GM12874 (cell line): ENCODE data around the gene ARHGAP15.

Experiments
- TF ChIP-seq, protein P1 (sequence below): IDR thresholded peaks from 2 replicates; pipeline ENCODE4 v1.5.1; 2011; ENCODE audit warnings: low read depth, mild to moderate bottlenecking, control low read depth, low read length, moderate library complexity; ENCODE audit not compliant: insufficient read depth

The ARHGAP15 gene

DNA sequence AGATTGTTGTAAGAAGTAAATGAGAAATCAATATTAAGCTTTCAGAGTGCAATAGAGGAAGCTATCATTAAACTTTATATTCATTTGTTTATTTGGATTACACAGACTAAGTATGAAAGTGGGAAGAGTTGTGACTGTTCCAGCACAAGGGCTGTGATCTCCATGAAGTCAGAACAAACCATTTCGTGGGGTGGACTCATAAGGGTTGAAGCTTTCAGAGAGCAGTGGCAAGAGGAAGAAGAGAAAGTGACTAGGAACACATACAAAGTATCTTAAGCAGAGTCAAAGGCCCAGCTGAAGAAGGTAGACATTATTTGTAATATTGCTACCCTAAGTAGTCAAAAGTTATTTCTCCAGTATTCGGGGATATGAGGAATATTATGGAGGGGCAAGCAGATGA, 117.0 kb downstream of the ARHGAP15 start:
- TF ChIP-seq, protein P1, sequence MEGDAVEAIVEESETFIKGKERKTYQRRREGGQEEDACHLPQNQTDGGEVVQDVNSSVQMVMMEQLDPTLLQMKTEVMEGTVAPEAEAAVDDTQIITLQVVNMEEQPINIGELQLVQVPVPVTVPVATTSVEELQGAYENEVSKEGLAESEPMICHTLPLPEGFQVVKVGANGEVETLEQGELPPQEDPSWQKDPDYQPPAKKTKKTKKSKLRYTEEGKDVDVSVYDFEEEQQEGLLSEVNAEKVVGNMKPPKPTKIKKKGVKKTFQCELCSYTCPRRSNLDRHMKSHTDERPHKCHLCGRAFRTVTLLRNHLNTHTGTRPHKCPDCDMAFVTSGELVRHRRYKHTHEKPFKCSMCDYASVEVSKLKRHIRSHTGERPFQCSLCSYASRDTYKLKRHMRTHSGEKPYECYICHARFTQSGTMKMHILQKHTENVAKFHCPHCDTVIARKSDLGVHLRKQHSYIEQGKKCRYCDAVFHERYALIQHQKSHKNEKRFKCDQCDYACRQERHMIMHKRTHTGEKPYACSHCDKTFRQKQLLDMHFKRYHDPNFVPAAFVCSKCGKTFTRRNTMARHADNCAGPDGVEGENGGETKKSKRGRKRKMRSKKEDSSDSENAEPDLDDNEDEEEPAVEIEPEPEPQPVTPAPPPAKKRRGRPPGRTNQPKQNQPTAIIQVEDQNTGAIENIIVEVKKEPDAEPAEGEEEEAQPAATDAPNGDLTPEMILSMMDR, result no peak

DNA sequence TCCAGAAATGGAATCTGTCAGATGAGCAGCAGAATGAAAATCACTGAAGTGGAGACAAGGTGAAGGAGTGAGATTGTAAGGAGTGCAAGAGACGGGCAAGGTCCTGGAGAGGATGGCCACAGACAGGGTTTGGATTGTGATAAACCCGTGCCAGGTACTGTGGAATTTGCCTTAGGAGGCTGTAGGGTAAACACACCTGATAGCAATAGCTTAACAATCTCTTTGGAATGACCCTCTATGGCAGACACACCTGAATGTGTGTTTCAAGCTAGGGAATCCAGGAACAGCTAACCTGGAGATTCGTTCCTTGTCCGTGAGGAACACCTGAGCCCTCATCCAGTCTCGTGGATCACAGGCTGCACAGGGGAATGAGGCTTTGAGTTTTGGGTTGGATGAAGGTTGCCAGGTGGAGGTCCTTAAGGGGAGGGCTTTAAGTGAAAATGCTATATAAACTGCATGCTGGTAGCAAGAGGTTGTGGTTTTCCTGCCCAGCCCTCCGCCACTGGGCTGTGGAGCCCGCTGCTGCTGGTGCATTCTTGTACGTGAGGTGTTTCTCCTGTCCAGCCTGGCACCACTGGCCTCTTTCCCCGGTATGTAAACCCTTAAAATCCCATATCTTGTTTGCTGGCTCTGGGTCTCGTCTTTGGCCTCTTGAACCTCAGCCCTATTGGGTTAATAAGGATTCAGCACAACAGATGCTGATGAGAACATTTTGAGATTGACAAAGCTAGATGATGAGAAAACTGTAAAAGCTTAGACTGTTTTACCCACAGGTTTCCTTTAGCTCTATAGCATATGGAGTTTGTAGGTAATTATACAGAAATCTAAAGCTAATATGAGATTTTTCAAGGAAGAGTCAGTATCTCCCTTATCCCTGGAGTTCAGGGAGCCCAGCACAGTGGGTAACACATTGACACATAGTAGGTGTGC, 117.9 kb downstream of the ARHGAP15 start:
- TF ChIP-seq, protein P1, result no peak

DNA sequence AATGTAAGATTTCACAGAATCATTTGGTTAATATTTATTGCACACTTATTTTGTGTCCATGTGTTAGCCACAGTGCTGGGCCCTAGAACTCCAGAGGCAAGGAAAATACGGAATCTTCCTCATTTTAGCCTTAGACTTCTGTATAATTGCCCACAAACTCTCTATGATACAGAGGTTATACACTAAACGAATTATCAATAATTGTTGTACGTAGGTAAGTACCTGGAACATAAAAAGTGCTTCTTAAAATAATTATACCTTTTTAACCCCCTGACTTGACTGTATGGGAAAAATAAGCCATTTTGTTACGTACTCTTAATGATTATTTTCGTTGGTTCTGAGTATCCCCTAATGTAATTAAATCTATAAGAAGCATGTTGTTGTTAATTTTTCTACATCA, 119.4 kb downstream of the ARHGAP15 start:
- TF ChIP-seq, protein P1, result no peak

DNA sequence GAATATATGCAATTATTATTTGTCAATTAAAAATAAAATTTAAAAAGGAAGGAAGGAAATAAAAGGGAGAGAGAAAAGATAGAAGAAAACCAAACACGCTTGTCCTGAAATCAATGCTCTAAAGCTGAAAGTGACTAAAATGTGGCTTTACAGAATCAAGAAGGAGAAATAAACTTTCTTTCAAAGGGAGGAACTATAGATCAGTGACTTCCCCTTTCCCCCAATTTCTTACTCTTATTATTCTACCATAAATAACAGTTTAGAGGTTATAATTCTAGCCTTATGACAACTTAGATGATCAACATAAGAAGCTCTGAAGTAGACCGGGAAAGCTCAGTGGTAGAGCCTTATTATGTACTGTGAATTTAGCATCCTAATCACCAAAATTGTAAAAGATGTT, 122.5 kb downstream of the ARHGAP15 start:
- TF ChIP-seq, protein P1, result no peak

DNA sequence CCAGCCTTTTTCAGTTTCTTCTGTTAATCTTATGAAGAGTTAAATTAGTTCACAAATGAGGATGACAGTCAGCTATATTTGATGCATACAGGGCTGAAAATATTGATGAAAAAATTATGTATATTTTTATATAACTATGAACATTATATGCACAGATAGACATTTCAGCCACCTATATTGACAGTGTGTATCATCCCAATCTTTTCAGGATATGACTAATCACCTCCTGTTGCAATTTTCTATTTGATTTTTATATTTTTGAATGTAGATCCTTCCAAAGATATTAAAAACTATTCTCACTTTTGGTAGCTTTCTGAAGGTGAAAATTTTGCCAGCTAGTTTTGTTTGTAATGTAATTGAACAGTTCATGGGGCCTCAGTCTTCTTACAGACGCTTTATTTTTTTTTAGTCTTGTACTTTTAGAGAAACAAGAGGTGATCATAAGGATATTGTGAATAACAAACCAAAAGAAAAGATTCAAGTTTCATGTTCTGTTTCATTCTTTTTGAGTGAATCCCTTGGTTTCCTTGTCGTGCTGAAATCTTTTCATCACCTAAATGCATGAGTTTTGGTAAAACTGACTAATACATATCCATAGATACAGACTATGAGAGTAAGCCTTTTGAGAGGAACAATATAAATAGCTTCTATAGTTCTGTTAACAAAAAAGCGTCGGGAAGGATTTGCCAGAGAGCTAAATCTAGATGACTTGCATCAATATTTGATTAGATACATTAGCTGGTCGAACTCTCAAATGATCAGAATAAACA, 123.1 kb downstream of the ARHGAP15 start:
- TF ChIP-seq, protein P1, result no peak

DNA sequence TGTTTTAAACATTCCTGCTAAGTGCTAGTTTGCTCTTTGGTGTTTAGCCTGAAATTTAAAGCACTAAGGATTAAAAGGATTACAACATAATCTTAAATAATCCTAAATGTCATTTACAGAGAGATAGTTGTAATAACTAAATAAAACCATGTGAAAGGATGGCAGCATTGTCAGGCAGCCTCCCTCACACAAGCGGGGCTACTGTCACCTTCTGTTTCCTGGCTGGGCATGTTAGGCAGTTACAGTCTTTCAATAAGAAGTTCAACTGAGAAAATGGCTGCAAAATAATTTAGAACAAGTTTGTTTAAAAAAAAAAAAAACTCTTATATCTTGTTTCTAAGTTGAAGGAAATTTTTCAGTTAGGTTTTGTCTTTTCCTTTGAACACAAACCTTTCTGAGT, 124.9 kb downstream of the ARHGAP15 start:
- TF ChIP-seq, protein P1, result no peak

DNA sequence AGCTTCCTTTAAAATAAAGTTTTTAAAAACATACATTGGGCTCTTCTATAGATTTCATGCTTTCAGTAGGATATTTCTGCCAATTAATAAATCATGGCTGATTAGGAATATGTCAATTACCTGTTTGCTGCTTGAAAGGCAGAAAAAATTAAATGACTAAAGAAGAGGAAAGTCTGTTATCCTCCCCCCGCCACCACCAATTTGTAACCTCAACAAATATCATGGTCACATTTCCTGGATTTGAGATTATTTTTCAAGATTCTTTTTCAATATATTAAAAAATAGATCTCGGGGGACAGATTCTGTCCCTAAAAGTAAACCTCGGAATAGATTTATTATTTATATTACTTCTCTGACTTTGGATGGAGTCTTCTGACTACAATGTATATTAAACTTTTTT, 125.9 kb downstream of the ARHGAP15 start:
- TF ChIP-seq, protein P1, result no peak
